PC-9 (cell line): ENCODE results near the gene ELK4. TPM values are rescaled to one million over a fixed set of nuclear protein-coding genes. Genes with fewer than 3 reads are reported as not detected.
"Not testable (repeated sequence)": the region's sequence is repeated elsewhere in the genome, so short reads cannot be mapped to it uniquely, and the experiment has no call there.

Source experiments
- BruUV-seq: library from RNA; stranded (reverse); fragments of 400-500 nt; replicated peaks from 2 replicates; lab custom pipeline; 2021; lab: Mats Ljungman, UMichigan
- CTCF ChIA-PET: fragments of 300-600 bp; sonication (Branson Sonifier 250); formaldehyde crosslinking; loops from one replicate; lab custom pipeline; 2022; ENCODE audit warnings: antibody characterized with exemption; lab: Charles Lee
- POLR2A ChIA-PET: fragments of 300-600 bp; sonication (Branson Sonifier 250); formaldehyde crosslinking; loops from one replicate; lab custom pipeline; 2022; ENCODE audit warnings: antibody characterized with exemption; ENCODE audit not compliant: unreplicated experiment; lab: Charles Lee
- DNase-seq, 2 experiments: peaks; one replicate each; pipeline versions ENCODE4 v3.0.0 to v3.0.0-alpha.2; 2015 to 2022; ENCODE audit warnings: mixed read lengths in 1 of 2
- H2AFZ ChIP-seq: fragments of 200-600 bp; sonication (generic); 2 replicates; pipeline ENCODE4 v1.8.1; 2017; ENCODE audit warnings: antibody characterized with exemption
- H3F3A ChIP-seq: fragments of 200-600 bp; sonication (generic); 2 replicates; pipeline ENCODE4 v1.8.1; 2017; ENCODE audit warnings: antibody characterized with exemption, mild to moderate bottlenecking, low read depth; ENCODE audit not compliant: insufficient read depth
- H3K27ac ChIP-seq: fragments of 200-600 bp; sonication (generic); 2 replicates; pipeline ENCODE4 v1.6.1; 2016; ENCODE audit warnings: mixed run types
- H3K27me3 ChIP-seq: fragments of 200-600 bp; sonication (generic); 2 replicates; pipeline ENCODE4 v1.6.1; 2016; ENCODE audit warnings: low read depth, mixed run types; ENCODE audit not compliant: insufficient read depth
- H3K36me3 ChIP-seq: fragments of 200-600 bp; sonication (generic); 2 replicates; pipeline ENCODE4 v1.6.1; 2016; ENCODE audit warnings: low read depth, mixed run types
- H3K4me1 ChIP-seq: fragments of 200-600 bp; sonication (generic); replicated peaks from 2 replicates; pipeline ENCODE4 v1.6.1; 2016; ENCODE audit warnings: mixed run types; ENCODE audit not compliant: insufficient read depth
- H3K4me2 ChIP-seq: fragments of 200-600 bp; sonication (generic); 2 replicates; pipeline ENCODE4 v1.6.1; 2017; ENCODE audit warnings: mixed run types
- H3K4me3 ChIP-seq: fragments of 200-600 bp; sonication (generic); 2 replicates; pipeline ENCODE4 v1.6.1; 2016; ENCODE audit warnings: mixed run types
- H3K79me2 ChIP-seq: fragments of 200-600 bp; sonication (generic); 2 replicates; pipeline ENCODE4 v1.6.1; 2017; ENCODE audit warnings: low read depth, mixed run types
- H3K9me2 ChIP-seq: fragments of 200-600 bp; sonication (generic); 2 replicates; pipeline ENCODE4 v1.8.1; 2017; ENCODE audit warnings: mild to moderate bottlenecking; ENCODE audit not compliant: insufficient read depth
- H3K9me3 ChIP-seq: fragments of 200-600 bp; sonication (generic); 2 replicates; pipeline ENCODE4 v1.8.1; 2016; ENCODE audit warnings: low read depth; ENCODE audit not compliant: insufficient read depth
- H4K20me1 ChIP-seq: fragments of 200-600 bp; sonication (generic); 2 replicates; pipeline ENCODE4 v1.8.1; 2017; ENCODE audit not compliant: insufficient read depth
- EZH2 ChIP-seq: fragments of 200-600 bp; sonication (generic); IDR thresholded peaks from 2 replicates; pipeline ENCODE4 v1.8.0; 2017; ENCODE audit warnings: antibody characterized with exemption, low read depth
- intact Hi-C: fragments of 100-400 bp; cut with micrococcal nuclease; formaldehyde crosslinking; loops from one replicate; pipeline ENCODE4 v1.10.0; 2022; ENCODE audit not compliant: unreplicated experiment
- total RNA-seq: library from RNA; stranded (reverse); gene quantifications from 2 replicates; pipeline ENCODE4 v1.2.3, GENCODE V29; 2021
- TF ChIP-seq, protein P1 (sequence below): fragments of 200-600 bp; sonication (generic); conservative IDR thresholded peaks from 2 replicates; pipeline ENCODE4 v1.6.1; 2017; ENCODE audit warnings: mixed run types, antibody characterized with exemption, mild to moderate bottlenecking, moderate library complexity

Gene ELK4
- total RNA-seq, 1 experiment from 2014 or later = 48.1 TPM

DNA sequence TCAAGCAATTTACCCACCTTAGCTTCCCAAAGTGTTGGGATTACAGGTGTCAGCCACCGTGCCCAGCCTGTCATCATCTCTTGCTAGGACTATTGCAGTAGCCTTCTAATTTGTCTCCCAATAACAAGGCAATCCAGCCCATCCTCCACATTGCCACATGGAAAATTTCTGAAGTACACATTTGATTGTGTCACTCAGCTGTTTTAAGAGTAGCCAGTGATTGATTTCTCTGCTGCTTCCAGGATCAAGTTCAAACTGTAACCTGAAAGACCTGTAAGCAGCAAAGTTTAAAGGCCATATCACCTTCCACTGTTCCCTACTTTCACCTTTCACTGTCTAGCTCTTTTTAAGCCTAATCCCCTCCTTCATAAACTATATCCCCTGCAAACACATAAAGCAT is 7.8 kb upstream of the ELK4 start:
- no peaks in the 10 kb centered on the region for H3K9me3 ChIP-seq
- DNase-seq = no peak
- H3K9me2 ChIP-seq = no peaks in the 10 kb centered on the region
- H4K20me1 ChIP-seq = no peaks in the 10 kb centered on the region
- no peaks in the 10 kb centered on the region for H3K36me3 ChIP-seq
- intact Hi-C loops = no loop called here
- H3K27ac ChIP-seq = no peak overlapping the region
- H3F3A ChIP-seq = peaks cover 9% of the 10 kb centered on the region; the same call in 1 of the 2 replicates
- H3K27me3 ChIP-seq = no peaks in the 10 kb centered on the region
- H3K4me1 ChIP-seq = no peaks in the 10 kb centered on the region
- H3K4me3 ChIP-seq = no peak overlapping the region
- no TSS peak for BruUV-seq
- no peak overlapping the region for H3K4me2 ChIP-seq
- no peak overlapping the region for H2AFZ ChIP-seq
- CTCF ChIA-PET = no interaction called here
- no peaks in the 10 kb centered on the region for H3K79me2 ChIP-seq
- POLR2A ChIA-PET = no interaction called here
- TF ChIP-seq, protein P1, sequence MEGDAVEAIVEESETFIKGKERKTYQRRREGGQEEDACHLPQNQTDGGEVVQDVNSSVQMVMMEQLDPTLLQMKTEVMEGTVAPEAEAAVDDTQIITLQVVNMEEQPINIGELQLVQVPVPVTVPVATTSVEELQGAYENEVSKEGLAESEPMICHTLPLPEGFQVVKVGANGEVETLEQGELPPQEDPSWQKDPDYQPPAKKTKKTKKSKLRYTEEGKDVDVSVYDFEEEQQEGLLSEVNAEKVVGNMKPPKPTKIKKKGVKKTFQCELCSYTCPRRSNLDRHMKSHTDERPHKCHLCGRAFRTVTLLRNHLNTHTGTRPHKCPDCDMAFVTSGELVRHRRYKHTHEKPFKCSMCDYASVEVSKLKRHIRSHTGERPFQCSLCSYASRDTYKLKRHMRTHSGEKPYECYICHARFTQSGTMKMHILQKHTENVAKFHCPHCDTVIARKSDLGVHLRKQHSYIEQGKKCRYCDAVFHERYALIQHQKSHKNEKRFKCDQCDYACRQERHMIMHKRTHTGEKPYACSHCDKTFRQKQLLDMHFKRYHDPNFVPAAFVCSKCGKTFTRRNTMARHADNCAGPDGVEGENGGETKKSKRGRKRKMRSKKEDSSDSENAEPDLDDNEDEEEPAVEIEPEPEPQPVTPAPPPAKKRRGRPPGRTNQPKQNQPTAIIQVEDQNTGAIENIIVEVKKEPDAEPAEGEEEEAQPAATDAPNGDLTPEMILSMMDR = no peak
- no peak for TF ChIP-seq EZH2

GRCh38 chr1:205637854-205638468 is 6.2 kb upstream of the ELK4 start:
- no peaks in the 10 kb centered on the region for H3K27me3 ChIP-seq
- DNase-seq = no peak
- H3F3A ChIP-seq = peaks cover 19% of the 10 kb centered on the region
- no peaks in the 10 kb centered on the region for H3K9me2 ChIP-seq
- no peaks in the 10 kb centered on the region for H4K20me1 ChIP-seq
- H3K4me3 ChIP-seq = no peak overlapping the region
- H3K36me3 ChIP-seq = no peaks in the 10 kb centered on the region
- peaks cover 6% of the 10 kb centered on the region for H3K4me1 ChIP-seq
- no peaks in the 10 kb centered on the region for H3K9me3 ChIP-seq
- no peak overlapping the region for H3K27ac ChIP-seq
- ChIA-PET CTCF (no interaction called here), POLR2A (no interaction called here)
- no peaks in the 10 kb centered on the region for H3K79me2 ChIP-seq
- H2AFZ ChIP-seq = no peak overlapping the region
- TF ChIP-seq, protein P1 = no peak
- no peak for TF ChIP-seq EZH2
- H3K4me2 ChIP-seq = no peak overlapping the region
- no TSS peak for BruUV-seq
- intact Hi-C loops = no loop called here

GRCh38 chr1:205636732-205637131 is 4.9 kb upstream of the ELK4 start:
- intact Hi-C loops = no loop called here
- no peaks in the 10 kb centered on the region for H3K79me2 ChIP-seq
- no peak for DNase-seq
- H4K20me1 ChIP-seq = no peaks in the 10 kb centered on the region
- H3K27me3 ChIP-seq = no peaks in the 10 kb centered on the region
- H3K27ac ChIP-seq = no peak overlapping the region
- no peak overlapping the region for H3K4me2 ChIP-seq
- POLR2A ChIA-PET = interaction anchor here (0.7 kb wide), 1 partner anchor 290 kb away, joined by 13 read pairs; no protein-coding TSS in a partner anchor
- no peak overlapping the region for H3K4me3 ChIP-seq
- CTCF ChIA-PET = no interaction called here
- H3K36me3 ChIP-seq = no peaks in the 10 kb centered on the region
- no peaks in the 10 kb centered on the region for H3K9me2 ChIP-seq
- TF ChIP-seq EZH2 = no peak
- TF ChIP-seq, protein P1 = no peak
- no TSS peak for BruUV-seq
- H2AFZ ChIP-seq = no peak overlapping the region
- peaks cover 12% of the 10 kb centered on the region for H3K4me1 ChIP-seq
- no peaks in the 10 kb centered on the region for H3K9me3 ChIP-seq
- peaks cover 29% of the 10 kb centered on the region for H3F3A ChIP-seq

DNA sequence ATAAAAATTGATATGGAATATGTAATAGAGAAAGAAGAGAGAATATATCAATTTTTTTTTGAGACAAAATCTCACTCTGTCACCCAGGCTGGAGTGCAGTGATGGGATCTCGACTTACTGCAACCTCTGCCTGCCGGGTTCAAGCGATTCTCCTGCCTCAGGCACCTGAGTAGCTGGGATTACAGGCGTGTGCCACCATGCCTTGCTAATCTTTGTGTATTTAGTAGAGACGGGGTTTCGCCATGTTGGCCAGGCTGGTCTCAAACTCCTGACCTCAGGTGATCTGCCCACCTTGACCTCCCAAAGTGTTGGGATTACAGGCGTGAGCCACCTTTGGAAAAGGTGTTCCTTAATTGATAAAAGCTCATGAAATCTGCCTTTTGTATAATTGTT is 4.3 kb upstream of the ELK4 start:
- DNase-seq, H3K4me3 ChIP-seq, BruUV-seq, intact Hi-C loops, H3K36me3 ChIP-seq, H3K27me3 ChIP-seq, H3K79me2 ChIP-seq, H3K9me2 ChIP-seq, H2AFZ ChIP-seq, CTCF ChIA-PET, H3K4me2 ChIP-seq, H3K27ac ChIP-seq, H4K20me1 ChIP-seq, H3K9me3 ChIP-seq: not testable (repeated sequence)
- Histone ChIP-seq H3F3A (peaks cover 30% of the 10 kb centered on the region), H3K4me1 (peaks cover 12% of the 10 kb centered on the region)
- POLR2A ChIA-PET = interaction anchor here (0.6 to 0.7 kb wide), 5 partner anchors 93 to 295 kb away, joined by 4 to 14 read pairs (median 10); no protein-coding TSS in a partner anchor
